GM18508 (cell line): ENCODE results near the gene SND1.
A peak's percentile ranks its signal among the peaks of the same experiment; 100 is the strongest.

Experiments
- ATAC-seq: cut with Tn5 transposase; IDR thresholded peaks from one replicate; pipeline ENCODE4 v1.9.1; 2021; ENCODE audit warnings: moderate number of reproducible peaks; ENCODE audit not compliant: insufficient read depth, unreplicated experiment

The SND1 gene

DNA sequence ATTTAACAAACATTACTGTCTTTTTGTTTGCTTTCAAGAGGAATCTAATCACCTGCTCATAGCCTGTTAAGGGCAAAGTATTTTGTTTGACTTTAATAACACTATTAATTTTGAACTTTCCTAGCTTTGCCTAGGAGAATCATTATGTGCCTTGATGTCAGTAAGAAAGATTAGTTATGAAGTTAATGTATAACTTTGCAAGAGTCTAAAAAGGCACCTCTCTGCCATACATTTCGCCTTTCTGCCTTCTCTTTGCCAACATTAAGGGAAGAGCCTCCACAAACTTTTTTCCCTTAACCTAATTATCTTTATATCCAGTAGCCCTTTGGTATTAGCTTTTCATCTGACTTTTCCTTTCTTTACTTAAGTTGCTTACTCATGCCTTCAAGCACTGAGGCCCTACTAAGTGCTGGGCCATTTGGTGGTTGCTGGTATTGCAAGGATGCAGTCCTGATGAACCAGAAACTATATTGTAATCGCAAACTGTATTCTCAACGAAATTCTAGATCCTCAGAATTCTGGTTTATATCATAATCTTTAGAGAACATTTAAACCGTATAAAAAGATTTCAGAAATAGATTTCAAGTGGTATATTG, 108.5 kb downstream of the SND1 start:
- ATAC-seq: no peak

DNA sequence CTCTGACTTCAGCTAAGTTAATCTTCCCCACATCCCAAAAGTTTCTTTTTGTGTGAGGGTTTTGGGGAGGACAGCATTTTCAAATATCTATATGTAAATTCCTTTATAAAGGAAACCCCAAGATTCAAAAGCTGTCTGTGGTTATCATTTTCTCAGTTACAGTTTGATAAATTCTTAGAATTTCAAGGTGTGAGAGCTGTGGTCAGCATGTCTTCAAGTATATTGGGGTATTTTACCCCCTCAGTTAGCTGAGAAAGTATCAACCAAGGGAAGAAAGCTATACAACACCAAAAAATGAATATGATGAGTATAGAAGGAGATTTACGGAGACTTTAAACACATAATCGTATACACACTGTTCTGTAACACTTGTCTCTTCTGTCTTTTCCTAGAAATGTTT, 109.2 kb downstream of the SND1 start:
- no peak for ATAC-seq

DNA sequence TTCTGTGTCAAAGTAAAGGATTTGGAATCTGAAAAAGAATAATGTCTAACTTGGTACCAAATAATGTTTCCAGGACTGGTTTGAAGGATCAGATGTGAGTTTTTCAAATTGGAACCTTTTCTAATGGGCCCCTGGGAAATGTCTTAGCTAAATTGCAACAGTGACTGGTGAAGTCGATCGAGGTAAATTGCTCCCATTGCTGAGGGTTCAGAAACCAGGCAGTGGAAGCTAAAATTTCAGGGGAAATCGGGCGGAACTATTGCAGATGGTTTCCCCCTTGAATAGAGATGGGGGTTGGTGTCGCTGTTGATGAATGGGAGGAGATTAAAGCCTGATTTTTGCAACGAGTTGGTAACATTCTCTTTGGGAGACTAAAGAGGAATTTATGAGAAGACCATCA, 112.7 kb downstream of the SND1 start:
- ATAC-seq: no peak

GRCh38 chr7:127765150-127765549, 113.2 kb downstream of the SND1 start:
- no peak for ATAC-seq

DNA sequence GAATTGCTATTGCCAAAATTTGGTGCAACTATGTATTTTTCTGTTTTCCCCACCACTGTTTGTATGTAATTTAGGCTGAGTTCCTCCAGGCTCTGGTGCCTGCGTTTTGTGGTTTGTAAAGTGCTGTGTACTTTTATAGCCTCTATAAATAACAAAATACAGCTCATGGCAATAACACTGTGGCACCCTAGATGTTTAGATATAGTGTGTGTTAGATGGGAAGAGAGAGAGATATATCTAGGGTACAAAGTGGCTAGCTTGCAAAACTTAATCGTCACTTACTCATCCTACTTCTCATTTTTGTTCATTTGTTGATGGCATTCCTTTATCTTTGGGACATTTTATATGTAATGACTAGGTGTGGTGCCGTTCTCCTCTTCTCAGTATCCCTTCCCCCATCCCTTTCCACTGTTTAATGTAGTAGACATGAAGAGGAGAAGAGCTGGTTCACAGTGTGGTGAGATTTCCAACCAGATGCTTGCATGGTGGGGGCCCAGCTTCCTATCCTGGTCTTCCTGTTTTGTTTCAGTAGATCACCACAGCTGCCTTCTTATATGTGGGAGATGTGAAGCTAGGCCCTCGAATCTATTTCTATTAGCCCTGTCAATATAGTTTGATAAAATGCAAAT, 115.0 kb downstream of the SND1 start:
- ATAC-seq: no peak

DNA sequence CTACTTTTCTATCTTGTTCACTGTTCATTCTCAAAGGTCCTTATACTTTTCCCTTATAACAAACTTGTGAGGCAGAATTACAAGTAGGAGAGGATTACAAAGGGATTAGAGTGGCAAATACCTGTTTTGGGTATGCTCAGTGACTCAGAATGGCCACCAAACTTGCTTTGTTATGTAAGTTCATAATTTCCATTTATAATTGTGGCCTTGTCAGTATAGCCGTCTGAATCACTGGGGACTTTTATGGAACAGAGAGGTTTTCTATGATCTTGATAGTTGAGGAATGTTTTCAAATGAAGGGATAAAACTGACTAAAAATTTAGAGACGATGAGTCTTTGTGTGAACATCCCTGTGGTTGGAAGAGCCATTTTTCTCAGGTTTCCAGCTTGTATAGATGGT, 116.2 kb downstream of the SND1 start:
- ATAC-seq: no peak

- no peak for ATAC-seq
Observed at GRCh38 chr7:127769137-127769536, 117.1 kb downstream of the SND1 start.

DNA sequence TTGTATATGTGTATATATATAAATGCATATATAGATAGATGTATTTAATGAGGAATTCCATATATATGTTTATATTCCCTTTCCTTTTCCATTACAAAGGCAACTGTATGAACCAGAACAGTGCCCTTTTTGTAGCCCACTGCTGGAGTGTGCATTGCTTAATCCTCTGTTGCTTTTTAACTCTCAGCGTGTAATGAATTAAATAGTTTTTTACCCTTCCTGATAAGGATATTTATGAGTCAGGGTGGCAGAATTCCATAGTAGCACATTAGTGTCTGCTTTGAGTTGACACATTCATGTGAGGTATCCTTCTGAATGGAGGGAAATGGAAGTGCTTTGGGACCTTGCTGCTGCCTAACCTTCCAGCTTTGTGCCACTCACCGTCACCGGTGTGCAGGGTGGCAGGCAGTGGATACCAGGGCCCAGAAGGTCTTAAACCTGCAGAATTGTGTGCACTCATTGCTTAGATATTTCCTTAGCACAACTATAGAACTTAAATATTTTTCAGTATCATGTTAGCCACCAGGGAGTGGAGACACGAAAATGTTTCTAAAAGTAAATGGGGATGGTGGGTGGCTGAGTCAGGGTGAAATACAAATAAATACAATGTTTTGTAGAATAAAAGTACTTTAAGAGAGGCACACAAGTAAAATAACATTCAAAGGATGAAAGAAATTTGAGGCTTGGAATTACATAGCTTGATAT, 117.9 kb downstream of the SND1 start:
- ATAC-seq: no peak

DNA sequence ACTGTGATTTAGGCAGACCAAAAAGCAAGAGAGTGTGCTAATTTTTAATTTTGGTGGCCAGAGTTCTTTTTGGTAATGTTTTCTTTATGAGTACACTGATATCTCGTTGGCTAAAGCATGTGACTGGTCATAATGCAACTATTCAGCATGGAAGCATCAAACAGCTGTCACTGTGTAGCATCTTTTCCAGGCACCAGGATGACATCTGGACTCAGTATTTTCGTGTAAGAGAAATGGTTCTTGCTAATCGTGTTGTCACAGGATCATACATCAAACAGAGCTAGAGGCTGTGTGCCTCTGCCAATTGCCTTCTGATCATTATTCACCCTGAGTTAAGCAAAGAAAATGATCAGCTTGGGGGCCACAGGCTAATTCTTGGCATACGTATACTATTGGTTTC, 118.9 kb downstream of the SND1 start:
- no peak for ATAC-seq

DNA sequence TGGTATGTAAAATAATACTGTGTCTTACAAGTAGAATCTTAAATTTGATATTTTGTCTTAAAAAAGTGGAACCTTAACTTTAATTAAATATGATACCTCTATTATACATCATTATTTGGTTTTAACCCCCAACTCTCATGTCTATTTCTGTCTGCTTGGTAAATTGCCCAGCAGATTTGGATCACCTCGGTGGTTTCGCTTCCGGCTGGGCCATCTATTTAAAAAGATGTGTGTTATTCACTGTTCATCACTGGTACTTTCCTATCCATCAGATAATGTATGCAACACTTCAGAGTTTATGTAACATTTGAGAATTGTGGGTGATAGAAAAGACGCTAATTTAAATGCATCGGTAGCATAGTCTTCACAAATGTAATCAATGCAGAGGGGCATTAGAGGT, 119.7 kb downstream of the SND1 start:
- ATAC-seq: no peak

DNA sequence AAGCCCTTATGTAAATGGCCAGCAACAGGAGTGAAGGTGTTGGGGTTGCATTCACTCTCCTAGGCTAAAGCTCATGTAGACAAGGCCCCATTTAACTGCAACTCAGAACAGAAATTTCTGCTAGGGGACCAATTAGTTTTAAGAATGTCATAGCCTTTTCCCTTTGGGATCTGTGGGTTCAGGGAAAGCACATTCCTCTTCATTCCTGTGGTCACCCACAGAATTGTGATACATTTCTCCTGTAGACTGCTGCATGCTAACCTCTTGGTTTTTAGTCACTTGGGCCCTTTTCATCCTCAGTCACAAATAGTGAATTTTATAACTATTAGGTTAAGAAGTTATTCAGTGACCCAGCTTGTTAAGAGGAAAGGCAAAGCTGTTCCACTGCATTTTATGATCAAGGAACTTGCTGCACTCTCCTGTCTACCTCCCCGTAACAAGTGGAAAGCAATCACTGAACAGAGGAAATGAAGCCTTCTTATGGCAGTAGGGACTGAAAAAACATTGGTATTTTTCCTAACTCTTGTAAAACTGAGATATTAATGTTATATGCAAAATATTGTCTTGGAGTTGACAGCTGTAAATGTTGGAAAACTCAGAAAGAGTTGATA, 124.9 kb downstream of the SND1 start:
- ATAC-seq: no peak

DNA sequence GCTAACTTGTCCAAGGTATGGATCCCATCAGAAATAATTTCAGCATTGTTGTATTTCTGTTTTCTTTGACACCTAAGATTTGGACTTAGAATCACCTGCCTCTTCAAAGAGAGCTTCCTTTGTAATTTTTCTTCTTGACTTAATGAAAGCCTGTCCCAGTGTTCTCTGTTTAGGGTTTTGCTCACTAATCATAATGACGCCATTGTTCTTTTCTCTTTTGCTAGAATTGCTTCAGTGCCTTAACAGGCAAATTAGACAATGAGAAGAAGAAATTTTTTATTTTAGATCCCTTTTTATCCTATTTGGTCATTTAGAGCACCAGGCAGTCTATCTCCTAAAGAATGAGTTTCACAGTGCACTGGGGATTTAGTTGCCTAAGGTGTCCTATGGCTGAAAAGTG, 128.5 kb downstream of the SND1 start:
- no peak for ATAC-seq

DNA sequence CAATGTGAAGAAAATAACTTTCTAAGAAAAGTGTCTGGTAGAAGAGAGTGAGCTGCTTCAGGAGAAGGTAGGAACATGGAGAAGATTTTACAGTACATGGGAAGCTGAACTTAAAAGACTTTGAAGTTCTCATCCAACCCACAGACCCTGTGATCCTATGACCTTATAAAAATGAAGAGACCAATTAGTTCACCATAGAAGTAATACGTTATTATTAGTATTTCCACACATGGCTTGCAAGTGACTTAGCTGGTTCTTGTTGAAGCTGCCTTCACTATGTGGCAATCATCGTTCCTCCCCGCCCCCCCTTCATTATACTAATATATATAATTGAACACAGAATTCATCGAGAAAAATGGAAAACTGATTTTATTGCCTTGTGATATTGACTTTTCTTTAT, 129.1 kb downstream of the SND1 start:
- no peak for ATAC-seq

GRCh38 chr7:127782075-127782474, 130.1 kb downstream of the SND1 start:
- no peak for ATAC-seq

GRCh38 chr7:127782654-127783559, 130.9 kb downstream of the SND1 start:
- peak; percentile 78 for ATAC-seq

- ATAC-seq: no peak
Observed at GRCh38 chr7:127786184-127786583, 134.2 kb downstream of the SND1 start.

GRCh38 chr7:127789031-127789430, 137.0 kb downstream of the SND1 start:
- ATAC-seq: no peak

GRCh38 chr7:127791446-127792189, 139.6 kb downstream of the SND1 start:
- ATAC-seq: no peak

DNA sequence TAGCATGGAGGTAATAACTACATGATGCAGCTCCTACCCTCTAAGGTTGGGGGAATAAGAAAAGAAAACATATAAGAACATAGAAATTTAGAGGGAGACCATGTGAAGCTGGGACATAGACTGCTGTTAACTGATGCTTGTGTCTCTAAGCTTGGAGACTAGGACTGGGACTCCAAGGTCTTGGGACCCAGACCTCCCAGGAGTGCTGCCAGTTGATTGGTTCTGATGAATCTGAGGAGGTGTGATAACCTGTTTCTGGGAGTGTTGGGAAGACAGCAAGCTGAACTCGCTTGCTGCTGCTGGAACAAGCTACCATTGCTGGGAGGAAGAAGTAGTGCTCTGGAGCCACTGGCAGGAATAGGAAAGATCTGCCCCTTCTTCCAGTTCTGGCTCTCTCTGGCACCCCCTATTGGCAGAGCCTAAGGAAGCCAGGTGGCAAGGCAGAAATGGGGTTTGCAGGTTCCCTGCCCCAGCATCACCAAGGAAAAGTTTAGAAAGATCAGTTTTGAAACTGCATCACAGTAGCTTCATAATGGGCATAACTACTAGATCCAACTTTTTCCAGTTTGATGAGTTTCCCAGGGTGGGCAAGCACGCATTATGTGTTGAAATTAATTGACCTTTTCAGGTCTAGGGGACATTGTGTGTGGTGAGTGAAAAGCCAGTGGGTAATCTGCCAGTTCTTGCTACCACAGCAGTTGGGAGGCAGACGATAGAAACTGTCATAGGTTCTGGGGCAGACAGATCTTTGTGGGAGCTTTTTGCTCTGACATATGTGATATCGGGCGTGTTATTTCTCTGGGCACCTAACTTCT, 140.7 kb downstream of the SND1 start:
- no peak for ATAC-seq
